Measurements from ENCODE around the gene HOXA6. TPM values are rescaled to one million over a fixed set of nuclear protein-coding genes. Genes with fewer than 3 reads are reported as not detected.

The HOXA6 gene
- total RNA-seq, 1 donor from 2014 or later, result not detected

- peak; percentile 85 for DNase-seq
Measured at GRCh38 chr7:27095897-27096767, 51.4 kb downstream of the HOXA6 start, which contains the start of gene HOXA1. Gene HOXA1 (minus strand): TSS chr7:27096000. CDS start chr7:27095912, 88 bp downstream.

Small RNA genes lying within 50 kb of the gene (small RNA-seq; reads per million reads assigned to genes)
- gene AC004080.5 (ENCODE audit: low replicate concordance) (not detected), gene RF01977 (ENCODE audit: low replicate concordance) (not detected), gene RF02140 (ENCODE audit: low replicate concordance) (not detected), gene RF02141 (ENCODE audit: low replicate concordance) (not detected)

Other genes starting within 250 kb of the HOXA6 start
- not detected for gene HOXA1, start 51.8 kb downstream of the HOXA6 start, total RNA-seq
- gene HOXA2, start 45.1 kb downstream of the HOXA6 start, total RNA-seq, result not detected
- gene HOXA4, start 17.0 kb downstream of the HOXA6 start, total RNA-seq, result not detected
- 0.21 TPM for gene HOXA5, start 4.1 kb downstream of the HOXA6 start, total RNA-seq
- 2.4 TPM for gene HOXA3, start 4.8 kb upstream of the HOXA6 start, total RNA-seq
- not detected for gene HOXA7, start 8.9 kb upstream of the HOXA6 start, total RNA-seq
- not detected for gene HOXA9, start 17.8 kb upstream of the HOXA6 start, total RNA-seq
- not detected for gene HOXA10, start 26.5 kb upstream of the HOXA6 start, total RNA-seq
- not detected for gene HOXA11, start 37.5 kb upstream of the HOXA6 start, total RNA-seq
- not detected for gene HOXA13, start 52.3 kb upstream of the HOXA6 start, total RNA-seq
- gene EVX1, start 95.0 kb upstream of the HOXA6 start, total RNA-seq, result not detected

Measured in tongue (tissue), 3 donors.